Hematopoietic multipotent progenitor cell treated with erythropoietin and hydrocortisone succinate and interleukin-3 and kit ligand, for 4 days (in vitro differentiated cells): Measurements from ENCODE around the gene ZC3H18.

Experiments used
- DNase-seq: peaks from one replicate; pipeline ENCODE4 v3.0.0-alpha.2; 2015

The ZC3H18 gene

DNA sequence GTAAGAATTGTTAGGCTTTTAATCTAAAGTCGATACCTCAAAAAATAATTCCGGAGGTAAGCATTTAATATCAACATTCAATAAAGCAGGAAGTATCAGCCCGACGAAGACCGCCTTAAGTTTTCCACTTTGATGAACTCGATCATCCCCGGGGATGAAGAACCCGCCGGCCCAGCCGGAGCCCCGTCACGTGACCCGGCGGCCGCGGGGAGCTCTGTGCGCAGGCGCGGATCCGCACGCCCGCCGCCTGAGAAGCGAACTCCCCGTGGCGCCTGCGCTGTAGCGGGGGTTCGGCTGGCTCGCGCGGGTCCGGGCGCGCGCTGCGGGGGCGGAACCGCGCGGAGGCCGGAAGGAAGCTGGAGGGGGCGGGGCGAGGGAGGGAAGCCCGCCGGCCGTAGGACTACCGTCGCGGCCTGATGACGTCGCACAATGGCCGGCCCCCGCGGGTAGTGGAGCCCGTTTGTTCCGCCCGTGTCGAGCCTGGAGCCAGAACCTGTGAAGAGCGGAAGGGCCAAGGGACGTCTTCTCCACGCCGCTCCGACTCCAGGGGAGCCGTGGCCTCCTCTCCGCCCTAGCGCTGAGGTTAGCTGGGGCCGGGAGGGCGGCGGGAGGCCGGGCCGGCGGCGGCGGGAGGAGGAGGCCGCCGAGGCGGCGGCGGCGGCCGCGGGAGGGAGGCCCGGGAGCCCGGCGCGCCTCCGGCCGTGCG, at the start of gene ZC3H18:
Gene ZC3H18 (plus strand): TSS at position 419 of the 706 bp plus-strand sequence. CDS start 6,721 bp downstream, outside the sequence.
- peak; percentile 98 for DNase-seq

DNA sequence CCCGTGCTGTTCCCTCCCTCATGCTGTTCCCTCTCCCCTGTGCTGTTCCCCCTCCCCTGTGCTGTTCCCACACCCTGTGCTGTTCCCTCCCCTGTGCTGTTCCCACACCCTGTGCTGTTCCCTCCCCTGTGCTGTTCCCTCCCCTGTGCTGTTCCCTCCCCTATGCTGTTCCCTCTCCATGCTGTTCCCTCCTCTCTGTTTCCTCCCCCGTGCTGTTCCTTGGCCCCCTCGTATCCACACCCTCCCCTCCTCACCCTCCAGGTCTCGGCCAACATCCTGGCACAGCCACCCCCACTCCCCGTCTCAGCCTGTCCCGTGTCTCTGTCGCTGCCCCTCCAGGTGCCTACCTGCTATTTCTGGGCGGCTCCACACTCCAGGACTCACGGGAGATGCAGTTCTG, 48.5 kb upstream of the ZC3H18 start:
- DNase-seq: no peak

DNA sequence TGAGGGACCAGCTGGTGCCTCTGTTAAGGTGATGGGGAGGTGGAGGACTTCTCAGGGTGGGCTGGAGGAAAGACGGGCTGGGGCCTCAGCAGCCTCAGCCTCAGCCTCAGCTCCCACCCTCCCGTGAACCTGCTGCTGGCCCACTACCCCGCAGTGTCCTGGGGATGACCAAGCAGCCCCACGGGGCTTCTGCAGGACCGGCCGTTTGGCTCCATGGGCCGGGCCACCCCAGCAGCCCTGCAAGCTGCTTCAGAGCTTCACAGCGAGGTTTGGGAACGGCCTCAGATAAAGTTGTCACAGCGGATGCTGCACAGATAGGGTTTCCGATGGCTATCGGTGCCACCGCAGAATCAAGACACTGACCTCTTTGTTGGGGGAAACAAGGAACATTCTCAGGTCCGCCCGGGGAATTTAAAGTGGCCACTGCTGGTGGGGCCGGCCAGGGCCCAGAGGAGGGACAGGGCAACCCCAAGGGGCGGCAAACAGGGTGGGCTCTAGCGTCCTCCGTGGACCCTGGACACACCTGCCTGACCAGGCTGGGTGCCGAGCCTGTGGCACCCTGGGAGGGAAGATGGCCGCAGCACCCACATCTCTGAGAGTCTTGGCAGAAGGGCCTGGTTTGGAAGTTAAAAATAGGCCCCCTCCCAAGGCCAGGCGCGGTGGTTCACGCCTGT, 47.8 kb upstream of the ZC3H18 start:
- DNase-seq: no peak

DNA sequence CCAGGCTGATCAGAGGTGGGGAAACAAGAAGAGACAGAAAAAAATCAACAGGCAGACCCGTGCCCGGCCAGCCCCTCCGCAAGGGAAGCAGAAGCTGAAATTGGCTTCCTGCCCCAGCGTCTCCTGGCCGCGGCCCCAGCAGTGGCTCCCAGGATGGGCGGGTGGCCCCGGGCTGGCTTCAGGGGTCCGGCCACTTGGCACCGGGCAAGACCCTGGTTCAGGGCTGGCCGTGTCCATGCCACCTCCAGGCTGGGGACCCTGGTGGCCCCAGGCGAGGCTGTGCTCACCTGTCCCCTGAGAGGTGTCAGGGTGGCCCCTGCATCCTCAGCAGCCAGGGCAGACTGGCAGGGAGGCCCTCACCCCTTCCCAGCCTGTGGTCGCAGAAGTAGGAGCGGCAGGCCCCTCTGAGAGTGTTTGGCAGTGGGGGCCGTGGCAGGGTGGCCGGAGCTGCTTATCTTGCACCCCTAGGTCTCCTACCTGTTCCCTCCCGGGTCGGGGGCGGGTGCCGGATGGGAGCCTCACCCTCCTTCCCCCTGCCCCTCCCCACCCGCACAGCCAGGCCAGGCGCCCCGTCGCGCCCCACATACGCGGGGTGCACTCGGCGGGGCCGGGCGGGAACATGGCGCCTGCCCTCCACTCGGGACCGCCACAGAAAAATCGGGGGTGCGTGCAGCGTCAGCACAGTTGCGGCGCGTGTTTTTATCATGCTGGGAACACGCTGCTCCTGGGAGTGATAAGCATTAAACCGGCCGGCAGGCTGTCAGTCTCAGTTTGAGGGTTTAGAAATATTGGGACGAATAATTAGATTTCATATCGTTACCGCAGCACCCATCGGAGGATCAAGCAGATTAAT, 46.7 kb upstream of the ZC3H18 start:
- peak; percentile 75 for DNase-seq

DNA sequence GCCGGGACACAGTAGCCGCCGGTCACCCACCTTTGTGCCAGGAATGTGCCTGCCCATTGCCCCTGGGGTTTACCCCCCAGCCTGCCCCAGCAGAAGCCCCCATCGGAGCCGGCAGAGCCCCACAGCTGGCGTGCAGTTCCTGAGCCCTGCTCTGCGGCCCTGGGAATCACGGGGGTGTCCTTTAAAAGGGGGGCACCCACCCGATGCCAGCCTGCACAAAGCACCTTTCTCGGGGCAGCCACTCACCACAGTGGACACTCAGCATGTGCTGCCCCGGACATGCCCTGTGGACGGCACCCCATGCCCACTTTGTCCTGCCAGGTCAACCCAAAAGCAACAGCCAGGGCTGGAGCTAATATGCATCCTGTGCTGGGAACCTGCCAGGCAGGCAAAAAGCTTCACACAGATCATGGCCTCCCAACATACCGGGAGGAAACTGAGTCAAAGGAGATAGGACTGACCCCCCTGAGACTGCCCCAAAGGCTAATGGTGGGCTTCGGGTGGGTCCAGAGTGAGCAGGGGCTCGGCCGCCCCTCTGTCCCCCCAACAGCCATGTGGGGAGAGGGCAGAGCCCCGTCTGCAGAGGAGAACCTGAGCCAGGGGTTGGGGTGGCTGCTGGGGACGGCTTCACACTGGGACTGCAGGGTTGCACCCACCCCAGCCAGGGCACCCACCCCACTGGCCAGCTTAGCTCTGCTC, 45.8 kb upstream of the ZC3H18 start:
- DNase-seq: no peak

DNA sequence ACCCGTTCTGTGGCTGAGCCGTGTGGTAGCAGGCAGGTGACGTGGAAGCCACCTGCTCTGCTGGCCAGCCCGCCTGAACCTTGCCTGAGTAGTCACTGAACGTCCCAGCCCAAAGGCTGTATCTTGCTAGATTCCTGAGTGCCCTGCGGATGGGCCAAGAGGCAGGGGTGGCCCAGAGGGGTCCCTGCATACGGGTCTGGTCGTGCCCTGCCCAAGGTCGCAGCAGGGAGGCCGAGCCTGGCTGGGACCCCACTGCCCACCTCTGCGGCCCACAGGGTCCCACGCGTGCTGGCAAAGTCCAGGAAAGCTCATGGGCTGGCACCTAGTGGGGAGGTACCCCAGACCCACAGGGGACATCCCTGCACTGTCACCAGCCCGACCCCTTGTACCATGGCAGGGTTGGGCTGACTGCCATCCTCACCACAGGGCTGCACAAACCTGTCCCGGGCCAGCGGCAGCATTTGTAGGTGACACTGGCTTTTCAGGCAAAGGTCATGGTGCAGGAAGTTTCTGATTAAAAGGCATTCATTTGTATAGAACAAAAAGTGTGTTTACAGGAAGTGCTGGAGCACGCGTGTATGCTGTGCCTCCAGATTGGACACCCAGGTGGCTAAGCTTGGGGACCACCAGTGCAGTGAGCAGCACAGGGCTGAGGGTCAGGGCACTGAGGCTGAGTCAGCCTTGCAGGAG, 45.1 kb upstream of the ZC3H18 start:
- no peak for DNase-seq

DNA sequence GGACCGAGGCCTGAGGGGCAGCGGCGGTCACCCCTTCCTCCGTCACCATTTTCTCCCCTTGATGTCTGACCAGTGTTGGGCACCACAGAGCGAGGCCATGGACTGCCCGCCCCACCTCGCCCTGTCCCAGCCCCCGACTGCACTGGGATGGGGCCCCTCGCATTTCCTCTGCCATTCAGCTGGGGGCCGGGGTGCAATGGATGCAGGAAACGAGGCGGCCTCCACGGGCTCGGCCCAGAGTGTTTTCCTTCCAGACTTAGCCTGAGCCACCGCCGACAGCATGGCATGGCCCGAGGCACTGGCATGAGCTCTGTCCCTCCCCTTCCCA, 44.6 kb upstream of the ZC3H18 start:
- no peak for DNase-seq

DNA sequence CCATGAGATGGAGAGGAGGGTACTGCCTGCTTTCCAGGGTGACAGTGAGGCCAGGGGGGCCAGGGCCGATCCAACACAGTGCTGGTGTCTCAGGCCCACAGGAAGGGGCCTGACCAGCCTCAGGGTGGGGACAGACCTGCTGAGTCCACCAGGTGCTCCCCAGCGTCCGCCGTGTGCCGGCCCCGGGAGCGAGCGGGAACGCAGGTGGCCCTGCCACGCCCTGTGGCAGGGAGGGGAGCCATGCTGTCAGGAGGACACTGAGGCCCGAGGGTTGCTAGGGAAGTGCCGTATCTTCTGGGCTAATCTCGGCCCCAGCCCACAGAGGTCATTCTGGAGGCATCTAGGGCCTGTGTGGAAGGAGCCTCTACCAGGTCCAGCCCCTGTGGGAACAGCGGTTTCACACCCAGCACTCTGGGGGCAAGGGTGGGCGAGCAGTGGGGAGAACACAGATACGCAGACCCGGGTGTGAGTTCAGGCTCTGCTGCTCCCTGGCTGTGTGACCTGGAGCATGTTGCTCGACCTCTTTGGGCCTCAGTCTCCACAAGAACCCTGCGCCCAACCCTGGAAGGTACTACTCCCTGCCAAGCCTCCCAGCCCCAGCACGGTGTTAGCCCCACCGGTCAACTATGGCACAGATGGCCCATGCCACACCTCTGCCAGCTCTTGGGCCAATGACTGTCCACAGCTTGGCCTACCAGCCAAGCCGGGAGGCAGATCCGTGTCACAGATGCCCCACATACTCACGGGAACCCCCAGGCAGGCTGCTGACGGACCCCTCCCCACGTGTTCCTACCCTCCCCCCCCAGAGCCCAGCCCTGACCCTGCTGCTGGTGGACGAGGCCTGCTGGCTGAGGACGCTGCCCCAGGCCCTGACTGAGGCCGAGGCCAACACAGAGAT, 43.9 kb upstream of the ZC3H18 start:
- peak; percentile 74 for DNase-seq

DNA sequence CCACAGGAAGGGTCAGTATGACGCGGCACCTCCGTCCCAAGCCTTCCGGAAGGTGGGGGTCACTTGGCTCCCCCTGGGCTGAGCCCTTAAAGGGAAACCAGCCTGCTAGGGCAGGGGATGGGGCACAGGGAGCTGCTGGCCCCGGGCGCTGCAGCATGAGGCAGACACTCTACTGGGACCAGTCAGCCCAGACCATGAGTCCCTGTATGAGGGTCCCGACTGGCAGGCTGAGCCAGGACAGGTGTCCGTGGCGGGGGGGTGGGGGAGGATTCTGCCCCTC, 43.4 kb upstream of the ZC3H18 start:
- DNase-seq: no peak

DNA sequence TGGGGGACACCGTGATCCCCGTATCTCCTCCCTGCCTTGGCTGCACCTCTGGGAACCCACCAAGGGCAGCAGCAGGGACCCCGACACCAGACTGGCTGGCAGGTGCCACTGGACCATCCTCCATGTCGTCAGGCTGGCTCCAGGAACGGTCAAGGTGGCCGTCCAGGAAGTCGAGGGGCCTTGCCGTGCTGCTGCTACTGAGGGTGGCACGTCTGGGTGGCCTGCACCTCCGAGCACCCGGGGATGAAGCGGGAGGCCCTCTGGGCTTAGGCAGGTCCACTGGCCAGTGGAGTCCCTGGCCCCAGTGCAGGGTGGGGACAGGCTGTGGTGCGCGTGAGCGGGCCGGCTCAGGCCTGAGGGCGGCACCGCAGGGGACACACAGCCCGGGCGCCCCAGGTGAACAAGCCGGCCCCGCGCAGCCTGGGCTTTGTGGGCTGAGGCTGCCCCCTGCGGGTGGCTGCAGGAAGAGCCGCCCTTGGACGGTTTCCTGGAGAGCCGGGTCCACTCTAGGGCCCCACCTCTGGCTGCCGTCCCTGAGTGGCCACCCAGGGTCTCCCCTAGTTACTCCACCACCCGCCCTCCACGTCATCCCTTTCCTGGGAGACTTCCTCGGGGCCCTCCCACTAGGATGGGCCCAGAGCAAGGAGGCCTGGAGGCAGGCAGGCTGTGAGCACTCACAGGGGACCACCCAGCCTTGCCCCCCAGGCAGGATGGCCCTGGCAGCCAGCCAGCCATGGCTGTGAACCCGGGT, 42.8 kb upstream of the ZC3H18 start:
- DNase-seq: peak; percentile 79

DNA sequence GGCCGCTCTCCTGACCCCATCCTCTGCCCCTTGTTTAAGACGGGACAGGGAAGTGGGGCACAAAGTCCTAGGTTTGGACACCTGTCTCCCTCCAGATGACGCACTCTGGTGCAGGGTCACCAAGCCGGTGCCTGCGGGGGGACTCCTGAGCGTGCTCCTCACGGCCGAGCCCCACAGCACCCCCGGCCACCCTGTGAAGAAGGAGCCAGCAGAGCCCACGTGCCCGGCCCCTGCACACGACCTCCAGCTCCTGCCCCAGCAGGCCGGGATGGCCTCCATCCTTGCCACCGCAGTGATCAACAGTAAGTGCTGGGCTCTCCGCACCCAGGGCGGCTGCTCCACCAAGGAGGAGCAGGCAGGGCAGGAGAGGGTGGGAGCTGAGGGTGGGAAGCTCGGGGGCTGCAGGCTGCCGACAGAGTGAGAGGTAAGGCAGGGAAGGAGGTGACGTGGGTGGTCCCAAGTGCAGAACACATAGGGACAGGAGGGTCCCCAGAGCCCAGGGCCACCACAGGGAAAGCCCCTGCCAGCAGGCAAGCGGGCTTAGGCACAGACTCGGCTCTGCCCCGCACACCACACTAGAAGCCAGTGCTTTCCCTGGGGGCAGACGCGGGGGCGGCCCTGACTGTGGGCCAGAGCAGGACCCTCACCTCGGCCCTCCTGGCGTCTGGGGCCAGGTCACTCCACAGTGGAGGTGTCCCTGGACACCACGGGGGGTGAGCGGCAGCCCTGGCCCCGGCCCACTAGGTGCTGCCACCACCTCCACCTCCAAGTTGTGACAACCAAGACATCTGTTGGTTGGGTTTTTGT, 42.1 kb upstream of the ZC3H18 start:
- no peak for DNase-seq

DNA sequence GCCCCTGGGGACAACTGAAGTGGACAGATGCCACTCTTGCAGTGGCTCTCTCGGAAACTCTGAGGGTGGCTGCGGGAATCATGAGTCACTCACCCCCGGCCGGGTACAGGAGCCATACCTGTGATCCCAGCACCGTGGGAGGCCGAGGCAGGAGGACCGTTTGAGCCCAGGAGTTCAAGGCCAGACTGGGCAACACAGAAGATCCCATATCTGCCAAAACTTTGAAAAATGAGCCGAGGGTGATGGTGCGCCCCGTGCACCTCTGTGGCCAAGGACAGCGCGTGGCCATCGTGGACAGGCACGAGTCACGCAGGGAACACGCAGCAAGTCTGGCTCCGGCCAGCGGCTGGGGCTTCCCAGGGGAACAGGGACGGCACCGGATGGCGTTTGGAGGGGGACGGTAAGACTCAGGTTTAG, 41.3 kb upstream of the ZC3H18 start:
- DNase-seq: peak; percentile 1

DNA sequence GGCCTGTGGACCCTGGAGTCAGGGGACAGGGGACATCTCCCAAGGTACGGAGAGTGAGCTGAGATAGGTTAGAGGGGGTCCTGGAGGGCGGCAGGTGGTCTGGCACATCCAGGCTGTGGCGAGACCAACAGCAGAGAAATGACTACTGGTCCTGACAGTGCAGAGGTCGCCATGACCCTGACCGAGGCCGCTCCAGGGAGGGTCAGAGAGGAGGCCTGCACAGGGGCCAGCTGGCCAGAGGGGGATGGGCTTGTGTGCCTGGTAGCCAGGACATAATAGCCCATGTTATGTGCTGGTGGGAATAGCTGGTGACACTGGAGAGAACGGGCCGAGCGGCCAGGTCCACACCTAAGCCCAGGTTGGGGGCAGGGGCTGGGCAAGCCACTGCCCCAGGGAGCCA, 40.6 kb upstream of the ZC3H18 start:
- DNase-seq: peak; percentile 8

DNA sequence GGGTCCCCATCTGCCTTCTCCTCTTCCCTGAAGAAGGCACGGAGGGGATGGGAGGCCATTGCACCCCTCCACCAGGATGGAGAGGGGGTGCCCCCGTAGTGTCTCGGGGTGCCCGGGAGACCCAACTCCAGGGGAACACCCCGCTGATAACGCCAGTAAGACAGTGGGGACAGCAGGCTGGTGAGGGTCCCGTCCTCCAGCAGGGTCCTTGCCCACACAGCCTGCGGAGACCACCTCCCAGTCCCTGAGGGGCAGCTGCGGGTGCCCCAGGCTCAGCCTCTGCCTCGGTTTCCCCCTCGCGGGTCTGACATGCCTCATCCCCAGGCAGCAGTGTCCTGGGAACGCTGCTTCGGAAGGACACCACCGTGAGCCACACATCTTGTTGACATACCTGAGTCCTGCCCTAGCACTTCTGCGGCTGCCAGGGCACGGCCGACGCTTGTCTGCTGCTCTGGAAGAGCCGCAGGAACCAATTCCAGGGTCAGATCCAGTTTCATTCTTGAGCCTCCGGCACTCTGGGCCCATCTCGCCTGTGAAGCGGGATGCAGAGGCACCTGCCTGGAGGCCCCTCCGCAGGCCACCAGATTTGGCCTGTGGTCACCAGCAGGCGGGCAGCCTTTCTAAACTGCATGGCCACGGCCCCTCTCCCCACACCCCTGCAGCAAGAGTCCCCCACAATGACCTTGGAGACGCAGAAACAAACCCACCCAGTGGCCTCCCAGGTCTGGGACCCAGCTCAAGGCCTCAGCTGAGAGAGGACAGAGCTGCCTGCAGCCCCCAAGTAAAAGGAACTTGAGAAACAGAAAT, 39.9 kb upstream of the ZC3H18 start:
- no peak for DNase-seq

DNA sequence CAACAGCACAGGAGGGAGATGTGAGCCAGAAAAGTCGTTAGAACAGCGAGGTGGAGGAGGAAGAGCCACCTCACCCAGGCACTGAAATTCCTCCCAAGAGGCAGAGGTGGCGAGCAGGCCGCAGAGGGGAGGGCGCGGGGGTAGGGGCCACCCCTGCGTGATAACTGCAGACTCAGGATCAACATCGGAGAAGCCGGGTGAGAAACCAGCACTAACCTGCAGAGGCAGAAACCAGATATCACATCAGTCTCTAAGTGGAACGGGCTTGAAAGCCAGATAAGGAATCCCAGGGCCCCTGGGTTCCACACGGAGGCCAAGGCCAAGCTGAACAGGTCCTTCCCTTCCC, 39.4 kb upstream of the ZC3H18 start:
- DNase-seq: peak; percentile 80

DNA sequence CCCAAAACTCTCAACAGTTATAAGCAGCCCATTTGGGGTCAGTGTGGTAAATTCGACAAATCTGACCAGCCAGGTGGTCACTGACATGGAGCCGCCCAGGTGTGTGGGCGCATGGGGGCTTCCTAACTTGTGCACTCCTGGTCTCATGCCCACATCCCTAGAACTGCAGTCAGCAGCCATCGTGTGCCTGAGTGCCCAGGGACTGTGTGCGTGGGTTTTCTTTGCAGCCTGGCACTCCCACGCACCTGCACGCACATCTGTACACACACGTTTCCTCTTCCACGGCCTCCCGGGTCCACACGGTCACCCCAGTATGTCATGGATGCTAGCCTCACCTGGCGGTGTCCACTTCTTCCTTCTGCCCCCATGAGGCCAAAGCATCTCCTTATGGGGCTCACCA, 38.9 kb upstream of the ZC3H18 start:
- DNase-seq: no peak

DNA sequence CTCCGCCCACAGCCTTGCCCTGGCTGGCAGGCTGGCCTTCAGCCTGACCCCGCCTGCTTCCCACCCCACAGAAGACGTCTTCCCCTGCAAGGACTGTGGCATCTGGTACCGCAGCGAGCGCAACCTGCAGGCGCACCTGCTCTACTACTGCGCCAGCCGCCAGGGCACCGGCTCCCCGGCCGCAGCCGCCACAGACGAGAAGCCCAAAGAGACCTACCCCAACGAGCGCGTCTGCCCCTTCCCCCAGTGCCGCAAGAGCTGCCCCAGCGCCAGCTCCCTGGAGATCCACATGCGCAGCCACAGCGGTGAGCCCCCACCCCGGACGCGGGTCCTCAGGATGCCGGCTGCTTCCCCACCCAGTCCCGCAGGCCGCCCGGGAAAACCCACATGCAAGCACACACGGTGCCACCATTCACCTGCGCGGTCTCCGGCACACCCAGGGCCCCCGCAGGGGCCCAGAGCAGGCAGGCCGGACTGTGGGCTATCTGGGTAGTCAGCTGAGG, 38.2 kb upstream of the ZC3H18 start:
- DNase-seq: peak; percentile 32

DNA sequence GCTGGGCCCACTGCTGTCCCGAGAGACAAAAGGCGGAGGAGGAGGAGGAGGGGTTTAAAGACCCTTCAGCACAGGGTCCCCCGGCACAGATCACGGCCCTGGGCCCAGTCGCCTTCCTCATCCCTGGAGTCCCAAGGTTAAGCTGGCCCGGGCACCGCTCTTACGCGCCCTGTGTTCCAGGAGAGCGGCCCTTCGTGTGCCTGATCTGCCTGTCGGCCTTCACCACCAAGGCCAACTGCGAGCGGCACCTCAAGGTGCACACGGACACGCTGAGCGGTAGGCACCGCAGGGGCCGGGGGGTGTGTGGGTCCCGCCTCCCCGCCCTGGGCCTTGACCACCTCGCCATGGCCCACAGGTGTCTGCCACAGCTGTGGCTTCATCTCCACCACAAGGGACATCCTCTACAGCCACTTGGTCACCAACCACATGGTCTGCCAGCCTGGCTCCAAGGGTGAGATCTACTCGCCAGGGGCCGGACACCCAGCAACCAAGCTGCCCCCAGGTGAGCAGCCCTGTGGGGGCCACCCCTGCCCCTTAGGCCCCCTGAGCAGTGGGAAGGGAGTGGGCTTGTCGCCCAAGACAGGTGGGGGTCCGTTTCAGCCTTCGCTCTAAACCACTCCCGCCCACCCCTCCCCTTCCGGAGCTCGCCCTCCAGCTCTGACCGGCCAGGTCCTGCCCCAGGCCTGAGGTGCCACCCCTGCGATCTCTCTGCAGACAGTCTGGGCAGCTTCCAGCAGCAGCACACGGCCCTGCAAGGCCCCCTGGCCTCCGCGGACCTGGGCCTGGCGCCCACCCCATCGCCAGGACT, 37.6 kb upstream of the ZC3H18 start:
- DNase-seq: peak; percentile 43
